SK-N-SH treated with all-trans-retinoic acid at 6 μM for 48 hours (cell line): ENCODE results near the gene KRTAP10-4.

ENCODE experiments used
- ATAC-seq: fragments of 200-7000 bp; cut with Tn5 transposase; 3 replicates; pipeline ENCODE4 v1.9.1; 2020; ENCODE audit warnings: mild to moderate bottlenecking, moderate library complexity
- BACH2 ChIP-seq: fragments of 250-450 bp; sonication (Bioruptor Pico); IDR thresholded peaks from 2 replicates; pipeline ENCODE4 v1.9.0; 2021; ENCODE audit warnings: mild to moderate bottlenecking, borderline replicate concordance
- CREB5 ChIP-seq: fragments of 250-450 bp; sonication (Bioruptor Pico); IDR thresholded peaks from 2 replicates; pipeline ENCODE4 v1.5.1; 2020; ENCODE audit warnings: low read depth, mild to moderate bottlenecking, moderate library complexity
- CSDC2 ChIP-seq: fragments of 250-450 bp; sonication (Bioruptor Pico); IDR thresholded peaks from 2 replicates; pipeline ENCODE4 v1.5.0; 2020; ENCODE audit warnings: mild to moderate bottlenecking, moderate library complexity
- CSRNP3 ChIP-seq: fragments of 250-450 bp; sonication (Bioruptor Pico); IDR thresholded peaks from 2 replicates; pipeline ENCODE4 v1.5.1; 2021; ENCODE audit warnings: mild to moderate bottlenecking, moderate library complexity
- ESRRG ChIP-seq: fragments of 250-450 bp; sonication (Bioruptor Pico); IDR thresholded peaks from 2 replicates; pipeline ENCODE4 v1.6.1; 2021; ENCODE audit warnings: mild to moderate bottlenecking
- GLIS3 ChIP-seq: fragments of 250-450 bp; sonication (Bioruptor Pico); IDR thresholded peaks from 2 replicates; pipeline ENCODE4 v1.5.0; 2020; ENCODE audit warnings: mild to moderate bottlenecking, moderate library complexity
- OSR1 ChIP-seq: fragments of 250-450 bp; sonication (Bioruptor Pico); IDR thresholded peaks from 2 replicates; pipeline ENCODE4 v1.8.0; 2022; ENCODE audit warnings: moderate library complexity, mild to moderate bottlenecking, inconsistent platforms
- PATZ1 ChIP-seq: fragments of 250-450 bp; sonication (Bioruptor Pico); IDR thresholded peaks from 2 replicates; pipeline ENCODE4 v1.8.0; 2020; ENCODE audit warnings: mild to moderate bottlenecking, moderate library complexity, borderline replicate concordance
- POU6F1 ChIP-seq: fragments of 250-450 bp; sonication (Bioruptor Pico); IDR thresholded peaks from 2 replicates; pipeline ENCODE4 v1.8.0; 2021; ENCODE audit warnings: low read depth, mild to moderate bottlenecking, moderate library complexity, borderline replicate concordance
- PPARA ChIP-seq: fragments of 250-450 bp; sonication (Bioruptor Pico); IDR thresholded peaks from 2 replicates; pipeline ENCODE4 v1.5.0; 2020; ENCODE audit warnings: mild to moderate bottlenecking, borderline replicate concordance
- RARB ChIP-seq: fragments of 250-450 bp; sonication (Bioruptor Pico); IDR thresholded peaks from 2 replicates; pipeline ENCODE4 v1.8.0; 2021; ENCODE audit warnings: mild to moderate bottlenecking, moderate library complexity
- SNAI2 ChIP-seq: fragments of 250-450 bp; sonication (Bioruptor Pico); IDR thresholded peaks from 2 replicates; pipeline ENCODE4 v1.5.0; 2020; ENCODE audit warnings: mild to moderate bottlenecking, moderate library complexity
- TCF4 ChIP-seq: fragments of 250-450 bp; sonication (Bioruptor Pico); IDR thresholded peaks from 2 replicates; pipeline ENCODE4 v1.8.0; 2021; ENCODE audit warnings: mild to moderate bottlenecking, moderate library complexity, borderline replicate concordance
- TOX ChIP-seq: fragments of 250-450 bp; sonication (Bioruptor Pico); IDR thresholded peaks from 2 replicates; pipeline ENCODE4 v1.8.0; 2021; ENCODE audit warnings: mild to moderate bottlenecking, moderate library complexity, borderline replicate concordance
- TSHZ2 ChIP-seq: fragments of 250-450 bp; sonication (Bioruptor Pico); IDR thresholded peaks from 2 replicates; pipeline ENCODE4 v1.5.0; 2020; ENCODE audit warnings: mild to moderate bottlenecking, moderate library complexity
- ZFP30 ChIP-seq: fragments of 450-650 bp; formaldehyde crosslinking; IDR thresholded peaks from 2 replicates; pipeline ENCODE4 v1.5.0; 2022; ENCODE audit warnings: mild to moderate bottlenecking, moderate library complexity
- ZNF565 ChIP-seq: fragments of 450-650 bp; formaldehyde crosslinking; conservative IDR thresholded peaks from 2 replicates; pipeline ENCODE4 v1.5.0; 2020; ENCODE audit warnings: low read depth, mild to moderate bottlenecking, moderate library complexity
- ZNF70 ChIP-seq: fragments of 450-650 bp; formaldehyde crosslinking; IDR thresholded peaks from 2 replicates; pipeline ENCODE4 v1.5.0; 2020; ENCODE audit warnings: mild to moderate bottlenecking, moderate library complexity
- ZNF8 ChIP-seq: fragments of 450-650 bp; formaldehyde crosslinking; IDR thresholded peaks from 2 replicates; pipeline ENCODE4 v1.5.0; 2020; ENCODE audit warnings: mild to moderate bottlenecking, moderate library complexity

The KRTAP10-4 gene

GRCh38 chr21:44583800-44584147 is 10.2 kb downstream of the KRTAP10-4 start (continued):
- TF ChIP-seq ZNF70 (CRISPR knock-in tag): no peak
- no peak for TF ChIP-seq PATZ1 (CRISPR knock-in tag)
- no peak for TF ChIP-seq ZFP30 (CRISPR knock-in tag)
- TF ChIP-seq SNAI2: no peak
- no peak for TF ChIP-seq PPARA (CRISPR knock-in tag)
- no peak for TF ChIP-seq ZNF8 (CRISPR knock-in tag)

GRCh38 chr21:44585892-44586291 is 12.4 kb downstream of the KRTAP10-4 start:
- ATAC-seq: no peak
- TF ChIP-seq PATZ1 (CRISPR knock-in tag) (no peak), CREB5 (CRISPR knock-in tag) (no peak), ZNF70 (CRISPR knock-in tag) (no peak), TSHZ2 (no peak), ESRRG (CRISPR knock-in tag) (no peak), OSR1 (CRISPR knock-in tag) (no peak), POU6F1 (CRISPR knock-in tag) (no peak), CSRNP3 (CRISPR knock-in tag) (no peak), CSDC2 (CRISPR knock-in tag) (no peak), SNAI2 (no peak), TCF4 (no peak), ZNF8 (CRISPR knock-in tag) (no peak), ZFP30 (CRISPR knock-in tag) (no peak)
- TF ChIP-seq, all 23 proteins: peak for 0

- no peak for ATAC-seq
- TF ChIP-seq RARB: no peak
- TF ChIP-seq POU6F1 (CRISPR knock-in tag): no peak
- no peak for TF ChIP-seq PATZ1 (CRISPR knock-in tag)
- no peak for TF ChIP-seq TCF4
- no peak for TF ChIP-seq GLIS3 (CRISPR knock-in tag)
- TF ChIP-seq CREB5 (CRISPR knock-in tag): no peak
- TF ChIP-seq TOX (CRISPR knock-in tag): no peak
- no peak for TF ChIP-seq ZNF565 (CRISPR knock-in tag)
- no peak for TF ChIP-seq OSR1 (CRISPR knock-in tag)
- TF ChIP-seq BACH2 (CRISPR knock-in tag): no peak
These were observed 15.6 kb downstream of the KRTAP10-4 start for GRCh38 chr21:44589094-44589493.
